Heart left ventricle (tissue), 16 donors: Measurements from ENCODE around the gene LETM1. TPM values are rescaled to one million over a fixed set of nuclear protein-coding genes. Genes with fewer than 3 reads are reported as not detected.

Experiments
- ATAC-seq, 4 donors: fragments of 200-7000 bp; cut with Tn5 transposase; one replicate each; pipeline ENCODE4 v1.9.1; 2020 to 2022; ENCODE audit warnings: moderate library complexity in 4 of 4, mild to moderate bottlenecking in 3 of 4, moderate number of reproducible peaks in 1 of 4
- DNase-seq, 5 donors: peaks; one replicate each; pipeline ENCODE4 v3.0.0-alpha.2; 2020
- H3K27ac ChIP-seq, 12 donors: fragments of 200-600 bp; sonication (generic) in 4 of 12; one replicate each; pipeline versions ENCODE4 v1.5.0 to v1.8.0; 2016 to 2022; ENCODE audit warnings: mild to moderate bottlenecking in 2 of 12
- H3K27me3 ChIP-seq, 9 donors: fragments of 200-600 bp; sonication (generic) in 2 of 9; one replicate each; pipeline versions ENCODE4 v1.5.1 to v1.8.0; 2016 to 2022; ENCODE audit warnings: mild to moderate bottlenecking in 3 of 9
- H3K36me3 ChIP-seq, 9 donors: fragments of 200-600 bp; sonication (generic) in 2 of 9; one replicate each; pipeline versions ENCODE4 v1.5.0 to v1.8.0; 2018 to 2022; ENCODE audit warnings: mild to moderate bottlenecking in 2 of 9
- H3K4me1 ChIP-seq, 12 donors: fragments of 200-600 bp; sonication (generic) in 4 of 12; one replicate each; pipeline versions ENCODE4 v1.5.0 to v1.8.0; 2016 to 2022; ENCODE audit warnings: mild to moderate bottlenecking in 3 of 12
- H3K4me3 ChIP-seq, 12 donors: fragments of 200-600 bp; sonication (generic) in 4 of 12; one replicate each; pipeline versions ENCODE4 v1.5.0 to v1.8.0; 2017 to 2022; ENCODE audit warnings: mild to moderate bottlenecking in 9 of 12, moderate library complexity in 4 of 12
- H3K9me3 ChIP-seq, 12 donors: fragments of 200-600 bp; sonication (generic) in 4 of 12; one replicate each; pipeline versions ENCODE4 v1.5.0 to v1.8.0; 2016 to 2022; ENCODE audit warnings: mild to moderate bottlenecking in 1 of 12
- CTCF ChIP-seq, 12 donors: fragments of 200-600 bp; sonication (generic) in 4 of 12; IDR thresholded peaks; one replicate each; pipeline versions ENCODE4 v1.5.0 to v1.8.0; 2018 to 2022; ENCODE audit warnings: antibody characterized with exemption in 12 of 12, mild to moderate bottlenecking in 5 of 12
- POLR2A ChIP-seq, 2 donors: fragments of 450-650 bp; IDR thresholded peaks; one replicate each; pipeline ENCODE4 v1.6.1; 2017; ENCODE audit warnings: antibody characterized with exemption in 2 of 2, mild to moderate bottlenecking in 2 of 2, moderate library complexity in 2 of 2
- WGBS, 4 donors: extraction: QIAGEN DNeasy Blood & Tissue Kit in 2 of 4; methylation state at CpG; one replicate each; pipeline versions ENCODE4 v1.1.5 to v1.1.7; 2013 to 2018; 5-methylcytosine and 5-hydroxymethylcytosine counted together
- intact Hi-C, 10 donors: fragments of 100-400 bp; cut with DNase I; formaldehyde crosslinking; loops; one replicate each; pipeline versions ENCODE4 v1.11.1 to v1.14.2; 2022
- polyA plus RNA-seq, 2 donors: library from polyadenylated mRNA; stranded (reverse); fragments of 200-250 nt; gene quantifications; one replicate each; pipeline ENCODE4 v1.2.3, GENCODE V29; 2013
- total RNA-seq, 9 donors: library from RNA; depleted of rRNA in 2 of 9; stranded (reverse); fragments of >200 nt in 2 of 9; fragmentation: NEBNext Ultra II Directional in 3 of 9; extraction: Animal tissue kit (Norgen Biotek cat#: 25700) in 3 of 9; gene quantifications; one replicate each; pipeline versions ENCODE4 v1.1.0 to v1.2.4, GENCODE V29; 2016 to 2023
- donor health status: ischemic (EF 13 %, LVEDD 7.1; RV severe dilation, severe dysfunction).
- donor health status: healthy with polysubstance abuse.
- donor health status: DM: no; HTN: yes; CAD: no.
- donor health status: DM: no; HTN: no; CAD: no.
- donor health status: ischemic (EF 25% LVEDD 6.9; RV normal size, moderate dysfunction).
- donor health status: ischemic (EF 25% LVEDD 5.7; RV mildly dilated, moderate dysfunction).
- donor health status: healthy.
- donor health status: DM: yes; HTN: yes; CAD: no.
- donor health status: ischemic (EF 35%, LVEDD 5.7; RV mildly dilated, moderate dysfunction).
- donor health status: nonischemic (EF 11% LVEDD 7.7; RV severe dilation, severe dysfunction).
- donor health status: DM: yes; HTN: yes; CAD: no.
- donor health status: PGD.
- donor health status: ischemic (EF 29% LVEDD 5.4; RV normal size, mild dysfunction).
- donor health status: nonischemic (EF 23%, LVEDD 6.1; RV moderate dilation, normal function).

LETM1 gene
- total and polyA plus RNA-seq, 11 donors = 22.1 to 54.7 (median 43.4) TPM

GRCh38 chr4:1824746-1825145 is 31.2 kb downstream of the LETM1 start:
- DNase-seq (peak in 1 of 5 donors; percentile 7), ATAC-seq (peak in 1 of 4 donors; percentile 30)
- Histone ChIP-seq H3K9me3 (no peaks in the 10 kb centered on the region), H3K4me1 (no peaks in the 10 kb centered on the region), H3K36me3 (peaks cover 0 to 74% (median 68%) of the 10 kb centered on the region in 9 donors), H3K4me3 (no peak overlapping the region), H3K27ac (no peak overlapping the region), H3K27me3 (no peaks in the 10 kb centered on the region)
- intact Hi-C loops = no loop called here
- WGBS, 4 donors = 79 to 89% (median 84%) methylated on average over 10 to 11 of the region's 11 CpGs
- TF ChIP-seq CTCF (IDR thresholded peaks at IDR 0.05) = no peak
- no peak for TF ChIP-seq POLR2A (IDR thresholded peaks at IDR 0.05)

GRCh38 chr4:1823545-1823932 is 32.4 kb downstream of the LETM1 start:
- intact Hi-C loops = no loop called here
- ATAC-seq (no peak), DNase-seq (no peak)
- Histone ChIP-seq H3K4me3 (no peak overlapping the region), H3K36me3 (peaks cover 0 to 84% (median 80%) of the 10 kb centered on the region in 9 donors), H3K27ac (no peak overlapping the region), H3K9me3 (no peaks in the 10 kb centered on the region), H3K27me3 (no peaks in the 10 kb centered on the region), H3K4me1 (no peaks in the 10 kb centered on the region)
- TF ChIP-seq POLR2A (IDR thresholded peaks at IDR 0.05) (no peak), CTCF (IDR thresholded peaks at IDR 0.05) (no peak)
- 93 to 96% (median 95%) methylated on average over 9 to 12 of the region's 12 CpGs for WGBS, 4 donors

- ATAC-seq (peak in 1 of 4 donors; percentile 23), DNase-seq (peak in 1 of 5 donors; percentile 19)
- Histone ChIP-seq H3K27me3 (no peaks in the 10 kb centered on the region), H3K36me3 (peaks cover 0 to 91% (median 86%) of the 10 kb centered on the region in 9 donors), H3K9me3 (no peaks in the 10 kb centered on the region), H3K27ac (no peak overlapping the region), H3K4me1 (no peaks in the 10 kb centered on the region), H3K4me3 (no peak overlapping the region)
- intact Hi-C loops = no loop called here
- no peak for TF ChIP-seq POLR2A (IDR thresholded peaks at IDR 0.05)
- TF ChIP-seq CTCF (IDR thresholded peaks at IDR 0.05) = no peak
- 87 to 96% (median 93%) methylated on average over 31 to 37 of the region's 37 CpGs for WGBS, 4 donors
Measured at GRCh38 chr4:1822568-1823544, 33.1 kb downstream of the LETM1 start.
